H7 (cell line): ENCODE results near the gene CCDC184. TPM values are rescaled to one million over a fixed set of nuclear protein-coding genes. Genes with fewer than 3 reads are reported as not detected.
"Not testable (repeated sequence)": the region's sequence is repeated elsewhere in the genome, so short reads cannot be mapped to it uniquely, and the experiment has no call there.

Source experiments
- DNase-seq: peaks from one replicate; pipeline ENCODE4 v3.0.0; 2012
- H3K27me3 ChIP-seq: 2 replicates; pipeline ENCODE4 v1.6.0; 2011; ENCODE audit warnings: mild to moderate bottlenecking, low read length; ENCODE audit not compliant: control insufficient read depth, insufficient read depth
- H3K36me3 ChIP-seq: replicated peaks from 2 replicates; pipeline ENCODE4 v1.5.1; 2011; ENCODE audit warnings: low read length; ENCODE audit not compliant: control insufficient read depth, insufficient read depth
- H3K4me3 ChIP-seq: 2 replicates; pipeline ENCODE4 v1.5.1; 2011; ENCODE audit warnings: low read depth, mild to moderate bottlenecking, control low read depth, low read length, moderate library complexity; ENCODE audit not compliant: insufficient read depth
- total RNA-seq: library from RNA; depleted of rRNA; stranded (reverse); fragments of >200 nt; shearing (Covaris generic); gene quantifications from 2 replicates; pipeline ENCODE4 v1.2.3, GENCODE V29; 2014; rRNA removed

Gene CCDC184
- 0.07 and 0.17 TPM in 2 replicates for total RNA-seq

- Histone ChIP-seq H3K4me3 (peak within 1 kb of the TSS; percentile 54), H3K36me3 (no peaks in the 10 kb centered on the region), H3K27me3 (peaks cover 75% of the 10 kb centered on the region)
- peak; percentile 85 for DNase-seq
Measured at GRCh38 chr12:48183091-48183875, at the start of gene CCDC184. TSS of gene CCDC184 (plus strand) at chr12:48183644. CDS start at chr12:48184123, 479 bp downstream.

GRCh38 chr12:48135027-48135426 lies 48.4 kb upstream of the CCDC184 start:
- peaks cover 32% of the 10 kb centered on the region for H3K36me3 ChIP-seq
- no peak for DNase-seq
- no peak overlapping the region for H3K4me3 ChIP-seq
- no peaks in the 10 kb centered on the region for H3K27me3 ChIP-seq

DNA sequence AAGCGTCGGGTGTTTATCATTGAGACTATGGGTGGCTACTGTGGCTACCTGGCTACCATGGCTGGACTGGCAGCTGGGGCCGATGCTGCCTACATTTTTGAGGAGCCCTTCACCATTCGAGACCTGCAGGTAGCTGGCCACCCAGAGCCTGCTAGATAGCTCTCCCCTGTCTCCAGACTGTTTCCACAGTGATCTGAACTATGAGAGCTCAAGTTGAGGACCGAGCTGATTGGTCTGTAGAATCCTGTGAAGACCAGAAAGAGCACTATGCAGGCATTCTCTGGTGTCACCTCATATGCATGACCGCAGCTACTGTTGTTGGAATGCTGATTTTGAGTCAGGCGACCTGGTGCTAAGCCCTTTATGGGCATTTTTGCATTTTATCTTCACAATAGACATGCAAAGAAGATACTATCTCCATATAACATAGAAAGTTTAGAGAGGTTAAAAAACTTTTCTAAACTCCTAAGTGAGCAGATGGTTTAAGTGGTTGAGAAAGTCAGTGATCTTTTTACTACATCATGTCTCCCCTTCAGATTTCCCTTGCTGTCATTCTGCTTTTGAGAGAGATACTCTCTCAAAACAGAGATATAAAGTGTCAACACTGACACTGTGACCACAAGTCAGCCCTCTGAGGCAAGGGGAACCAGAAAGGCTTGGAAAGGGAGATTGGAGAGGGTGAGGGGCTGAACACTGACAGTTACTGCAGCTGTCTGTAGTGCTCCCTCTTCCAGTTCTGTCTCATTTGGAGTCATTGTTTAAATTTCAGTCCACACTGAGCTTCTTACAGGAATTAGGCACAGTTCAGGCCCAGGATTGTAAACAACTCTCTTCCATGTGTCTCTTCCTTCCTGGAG lies 40.4 kb upstream of the CCDC184 start:
- Histone ChIP-seq H3K4me3 (no peak overlapping the region), H3K36me3 (peaks cover 35% of the 10 kb centered on the region), H3K27me3 (no peaks in the 10 kb centered on the region)
- DNase-seq: peak; percentile 43

GRCh38 chr12:48143898-48144297 lies 39.5 kb upstream of the CCDC184 start:
- Histone ChIP-seq H3K4me3 (no peak overlapping the region), H3K27me3 (no peaks in the 10 kb centered on the region), H3K36me3 (peaks cover 35% of the 10 kb centered on the region)
- peak; percentile 28 for DNase-seq

GRCh38 chr12:48145981-48146380 lies 37.5 kb upstream of the CCDC184 start:
- Histone ChIP-seq H3K36me3 (peaks cover 24% of the 10 kb centered on the region), H3K27me3 (no peaks in the 10 kb centered on the region), H3K4me3 (no peak overlapping the region)
- DNase-seq: no peak

DNA sequence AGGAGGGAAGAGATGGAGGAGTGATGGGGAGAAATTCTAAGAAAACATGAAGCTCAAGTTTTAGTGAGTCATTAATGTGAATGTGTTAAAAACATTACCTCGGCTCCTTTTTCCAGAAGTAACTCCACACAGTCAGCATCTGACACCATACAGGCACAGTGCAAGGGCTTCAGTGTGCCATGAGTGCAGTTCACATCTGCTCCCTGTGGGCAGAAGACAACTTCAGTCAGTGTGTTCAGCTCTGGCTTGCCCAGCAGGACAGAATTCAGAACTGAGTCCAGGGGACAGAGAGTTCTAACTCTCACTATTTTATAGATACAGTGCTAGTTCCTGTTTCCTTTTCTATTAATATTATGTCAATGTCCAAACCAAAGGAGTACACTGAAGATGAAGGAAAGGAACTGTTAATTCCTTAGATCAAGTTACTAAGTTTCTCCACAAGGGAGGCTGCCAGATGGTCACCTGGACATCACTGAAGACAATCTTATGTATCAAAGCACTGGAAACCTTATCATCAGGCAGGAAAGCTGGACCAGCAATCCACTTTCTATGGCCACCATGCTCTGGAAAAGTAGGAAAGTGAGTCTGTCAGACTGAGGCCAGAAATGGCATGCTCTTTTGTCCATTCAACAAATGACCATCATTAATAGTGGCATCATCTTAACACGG lies 32.2 kb upstream of the CCDC184 start:
- DNase-seq: no peak

DNA sequence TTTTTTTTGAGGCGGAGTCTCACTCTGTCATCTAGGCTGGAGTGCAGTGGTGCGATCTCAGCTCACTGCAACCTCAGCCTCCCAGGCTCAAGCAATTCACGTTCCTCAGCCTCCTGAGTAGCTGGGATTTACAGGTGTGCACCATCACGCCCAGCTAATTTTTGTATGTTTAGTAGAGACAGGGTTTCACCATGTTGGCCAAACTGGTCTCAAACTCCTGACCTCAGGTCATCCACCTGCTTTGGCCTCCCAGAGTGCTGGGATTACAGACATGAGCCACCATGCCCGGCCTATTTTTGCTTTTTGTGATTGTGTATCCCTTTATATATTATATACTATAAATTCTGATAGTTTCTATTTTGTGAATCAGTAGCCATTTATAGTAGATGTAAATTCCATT lies 27.7 kb upstream of the CCDC184 start:
- not testable (repeated sequence) for H3K36me3 ChIP-seq, H3K4me3 ChIP-seq, DNase-seq, H3K27me3 ChIP-seq

More for the DNA sequence above, 32.2 kb upstream of the CCDC184 start:
- Histone ChIP-seq H3K36me3 (peaks cover 3% of the 10 kb centered on the region), H3K27me3 (no peaks in the 10 kb centered on the region), H3K4me3 (no peak overlapping the region)

- Histone ChIP-seq H3K36me3 (no peaks in the 10 kb centered on the region), H3K4me3 (peak overlapping the region; percentile 83), H3K27me3 (no peaks in the 10 kb centered on the region; the same call in 1 of the 2 replicates)
- peak; percentile 31 for DNase-seq
Measured at GRCh38 chr12:48156652-48157017, 26.8 kb upstream of the CCDC184 start.

DNA sequence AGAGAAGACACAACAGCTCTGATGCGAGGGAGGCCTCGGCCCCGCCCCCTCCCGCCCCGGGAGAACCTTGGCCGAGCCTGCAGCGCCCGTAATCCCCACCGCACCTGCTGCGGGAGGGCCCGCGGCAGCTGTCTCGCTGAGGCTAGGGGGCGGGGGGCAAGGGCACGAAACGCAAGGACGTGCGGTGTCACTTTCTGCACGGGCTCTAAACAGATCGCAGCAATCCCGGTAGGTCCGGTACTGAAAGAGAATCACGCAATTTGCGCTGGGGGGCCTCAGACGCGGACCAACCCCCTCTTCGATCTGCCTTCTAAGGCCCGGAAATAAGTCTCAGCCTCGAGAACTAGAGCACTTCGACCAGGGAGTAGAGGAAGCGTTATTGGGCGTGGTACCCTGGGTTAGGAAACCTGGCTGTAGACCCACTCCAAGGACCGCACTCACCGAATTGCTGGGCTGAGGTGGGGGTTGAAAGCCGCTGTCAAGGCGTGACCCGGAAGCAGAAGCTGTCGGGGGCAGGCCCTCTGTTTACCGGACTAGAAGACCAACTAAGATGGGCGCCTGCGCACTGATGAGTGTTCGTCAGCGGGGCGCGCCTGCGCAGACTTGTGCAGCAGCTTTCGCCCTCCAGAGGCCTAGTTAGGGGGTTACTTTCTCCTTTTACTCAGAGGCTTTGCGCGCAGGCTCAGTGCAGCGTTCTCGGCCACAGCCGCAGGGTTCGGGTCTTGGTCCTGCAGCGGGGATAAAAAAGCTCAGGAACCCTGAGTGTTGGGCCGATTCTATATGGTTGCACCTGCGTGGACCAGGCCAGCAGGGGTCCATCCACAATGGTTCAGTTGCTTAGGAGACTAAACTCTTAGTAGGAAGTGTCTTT lies 26.2 kb upstream of the CCDC184 start, which contains the start of gene ASB8:
ASB8 (minus strand) TSS at position 498 of the 871 bp plus-strand sequence. CDS start 4,019 bp downstream, outside the sequence.
- H3K36me3 ChIP-seq: no peaks in the 10 kb centered on the region
- peak within 1 kb of the TSS; percentile 83 for H3K4me3 ChIP-seq
- no peaks in the 10 kb centered on the region; the same call in 1 of the 2 replicates for H3K27me3 ChIP-seq
- DNase-seq: peak; percentile 95

DNA sequence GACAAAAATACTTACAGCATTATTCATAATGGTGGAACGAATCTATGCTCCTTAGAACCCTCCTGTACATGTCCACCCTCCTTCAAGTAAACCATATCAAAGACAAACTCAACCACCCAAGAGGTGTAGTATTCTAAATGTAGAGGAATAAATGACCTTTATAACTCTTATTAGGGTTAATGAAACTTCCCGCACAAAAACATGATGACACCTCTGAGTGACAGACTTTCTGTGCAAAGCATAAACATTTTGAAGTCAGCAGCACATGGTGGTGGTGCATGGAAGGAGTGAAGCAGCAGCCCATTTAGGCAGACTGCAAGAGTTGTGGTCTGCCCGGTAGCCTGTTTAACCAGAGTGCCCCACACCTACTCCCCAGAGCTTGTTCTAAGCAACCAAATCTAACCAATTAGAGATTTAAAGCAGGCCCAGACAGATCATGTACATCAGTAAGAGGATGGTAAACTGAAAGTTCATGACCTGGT lies 25.5 kb upstream of the CCDC184 start:
- Histone ChIP-seq H3K27me3 (no peaks in the 10 kb centered on the region; the same call in 1 of the 2 replicates), H3K4me3 (peak overlapping the region; percentile 6), H3K36me3 (no peaks in the 10 kb centered on the region)
- no peak for DNase-seq

- Histone ChIP-seq H3K27me3 (no peaks in the 10 kb centered on the region; the same call in 1 of the 2 replicates), H3K4me3 (no peak overlapping the region), H3K36me3 (no peaks in the 10 kb centered on the region)
- DNase-seq: no peak
Measured at GRCh38 chr12:48160046-48160445, 23.4 kb upstream of the CCDC184 start.

GRCh38 chr12:48160807-48161206 lies 22.6 kb upstream of the CCDC184 start:
- Histone ChIP-seq H3K4me3 (no peak overlapping the region), H3K36me3 (no peaks in the 10 kb centered on the region), H3K27me3 (no peaks in the 10 kb centered on the region; the same call in 1 of the 2 replicates)
- no peak for DNase-seq

- DNase-seq: no peak
- Histone ChIP-seq H3K27me3 (no peaks in the 10 kb centered on the region; the same call in 1 of the 2 replicates), H3K4me3 (no peak overlapping the region), H3K36me3 (no peaks in the 10 kb centered on the region)
Measured at GRCh38 chr12:48163150-48163747, 20.2 kb upstream of the CCDC184 start.
